GM19324 (cell line): ENCODE results near the gene SERPINE2.
A peak's percentile ranks its signal among the peaks of the same experiment; 100 is the strongest.

Source experiments
- ATAC-seq: cut with Tn5 transposase; IDR thresholded peaks from one replicate; pipeline ENCODE4 v1.9.1; 2021; ENCODE audit warnings: mild to moderate bottlenecking, moderate library complexity; ENCODE audit not compliant: unreplicated experiment, low FRiP score

The SERPINE2 gene

DNA sequence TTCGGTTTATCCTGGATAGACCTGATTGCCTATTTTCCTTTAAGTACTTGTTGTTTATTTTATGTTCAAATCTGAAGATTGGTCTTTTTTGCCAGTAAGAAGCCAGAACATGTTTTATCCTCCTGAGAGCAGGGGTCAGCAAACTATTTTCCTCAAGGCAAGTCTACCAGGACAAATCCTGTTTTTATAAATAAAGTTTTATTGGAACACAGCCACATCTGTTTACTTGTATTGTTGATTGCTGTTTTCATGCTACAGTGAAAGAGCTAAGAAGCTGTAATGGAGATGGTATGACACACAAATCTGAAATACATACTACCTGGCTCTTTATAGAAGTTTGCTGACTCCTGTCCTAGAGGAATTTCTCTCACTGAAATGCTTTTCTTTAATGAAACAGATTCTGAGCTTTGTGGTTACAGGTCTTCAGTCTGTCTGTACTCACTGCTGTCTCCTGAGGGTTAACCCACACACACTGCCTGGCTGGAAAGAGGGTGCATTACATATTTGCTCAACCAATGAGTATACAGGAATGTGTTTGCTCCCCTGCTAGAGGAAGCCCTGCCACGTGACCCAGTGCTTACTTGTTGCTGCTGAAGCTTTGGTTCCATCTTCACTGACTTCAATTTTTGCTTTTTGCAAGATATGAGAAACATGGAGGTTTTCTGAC, 59.2 kb downstream of the SERPINE2 start:
- ATAC-seq: no peak

DNA sequence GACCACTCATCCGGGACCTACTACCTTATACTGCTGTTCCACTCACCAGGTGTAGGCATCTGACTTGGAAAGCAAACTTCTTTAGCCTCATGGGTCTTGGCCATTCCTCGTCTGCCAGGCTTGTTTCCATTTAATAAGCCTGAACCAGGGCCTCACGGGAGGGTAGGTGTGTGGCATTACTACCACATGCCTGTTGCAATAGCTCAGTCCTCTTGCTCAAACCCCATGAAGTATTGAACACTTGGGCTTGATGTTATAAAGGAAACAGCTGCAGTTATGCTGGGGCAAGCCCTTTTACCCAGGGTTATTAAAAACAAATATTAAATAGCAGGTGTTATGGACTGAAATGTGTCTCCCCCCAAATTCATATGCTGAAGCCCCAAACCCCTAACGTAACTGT, 60.6 kb downstream of the SERPINE2 start:
- no peak for ATAC-seq

DNA sequence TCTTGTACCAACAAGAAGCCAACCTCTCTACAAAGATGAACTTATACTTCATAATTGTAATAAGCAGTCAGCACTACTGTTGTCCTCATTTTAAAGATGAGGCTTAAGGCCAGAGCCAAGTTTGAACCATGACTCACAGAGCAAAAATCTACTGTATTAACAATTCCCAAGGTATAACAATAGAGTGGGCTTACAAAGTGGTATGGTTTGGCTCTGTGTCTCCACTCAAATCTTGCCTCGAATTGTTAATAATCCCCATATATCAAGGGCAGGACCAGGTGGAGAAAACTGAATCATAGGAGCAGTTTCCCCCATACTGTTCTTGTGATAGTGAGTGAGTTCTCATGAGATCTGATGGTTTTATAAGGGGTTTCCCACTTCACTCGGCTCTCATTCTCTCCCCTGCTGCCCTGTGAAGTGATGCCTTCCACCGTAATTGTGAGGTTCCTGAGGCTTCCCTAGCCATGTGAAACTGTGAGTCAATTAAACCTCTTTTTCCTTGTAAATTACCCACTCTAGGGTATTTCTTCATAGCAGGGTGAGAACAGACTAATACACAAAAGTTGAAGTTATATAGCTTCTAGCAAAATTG, 62.4 kb downstream of the SERPINE2 start:
- no peak for ATAC-seq

DNA sequence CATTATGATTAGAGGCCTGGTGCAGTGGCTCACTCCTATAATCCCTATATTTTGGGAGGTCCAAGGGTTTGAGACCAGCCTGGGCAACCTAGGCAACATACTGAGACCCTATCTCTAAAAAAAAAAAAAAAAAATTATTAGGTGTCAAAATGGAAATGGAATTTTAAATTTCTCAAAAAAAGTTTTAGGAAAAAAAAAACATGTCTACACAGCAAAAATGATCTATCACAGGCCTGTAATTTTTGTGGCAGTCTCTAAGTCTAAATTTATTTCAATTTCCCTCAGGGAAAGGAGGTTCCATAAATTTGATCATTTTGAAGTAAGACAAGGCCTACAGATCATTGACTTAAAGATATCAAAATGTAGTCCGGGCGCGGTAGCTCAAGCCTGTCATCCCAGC, 65.5 kb downstream of the SERPINE2 start:
- no peak for ATAC-seq

DNA sequence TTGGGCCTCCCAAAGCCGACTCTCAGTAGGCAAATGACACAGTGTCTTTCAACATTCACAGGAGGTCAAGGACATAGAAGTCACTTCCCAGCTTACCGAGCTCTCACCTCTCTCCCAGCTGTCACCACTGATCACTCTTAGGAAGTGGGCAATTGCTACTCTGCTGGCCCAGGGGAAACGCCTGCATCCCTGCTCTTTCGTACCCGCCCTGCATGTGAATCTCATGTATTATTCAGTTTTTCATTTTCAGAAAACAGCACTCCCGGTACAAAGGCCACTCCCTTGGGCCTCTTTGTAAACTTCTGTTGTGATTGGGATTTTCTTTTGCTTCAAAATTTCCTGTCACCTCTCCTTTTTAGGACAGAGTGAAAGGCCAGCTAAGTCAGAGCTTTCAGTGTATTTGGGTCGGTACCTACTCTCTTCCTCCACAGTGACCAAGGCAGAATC, 66.4 kb downstream of the SERPINE2 start:
- ATAC-seq: no peak

DNA sequence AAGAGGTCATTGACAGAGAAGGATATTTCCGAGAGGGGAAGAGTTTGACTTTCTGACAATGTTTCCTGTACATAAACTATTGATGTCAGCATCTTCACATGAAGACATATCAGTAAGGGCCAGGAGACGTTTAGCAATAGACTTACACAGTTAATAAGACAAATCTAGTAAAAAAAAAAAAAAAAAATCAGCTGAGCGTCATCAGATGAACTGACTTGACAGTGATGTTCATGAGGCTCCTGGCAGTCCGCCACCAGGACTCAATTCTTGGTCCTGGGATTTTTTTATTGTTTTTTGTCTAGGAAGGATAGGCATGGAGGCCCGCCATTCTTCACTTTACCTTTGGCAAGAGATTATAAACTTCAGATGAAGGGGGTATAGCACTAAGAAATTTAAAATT, 67.4 kb downstream of the SERPINE2 start:
- ATAC-seq: no peak

DNA sequence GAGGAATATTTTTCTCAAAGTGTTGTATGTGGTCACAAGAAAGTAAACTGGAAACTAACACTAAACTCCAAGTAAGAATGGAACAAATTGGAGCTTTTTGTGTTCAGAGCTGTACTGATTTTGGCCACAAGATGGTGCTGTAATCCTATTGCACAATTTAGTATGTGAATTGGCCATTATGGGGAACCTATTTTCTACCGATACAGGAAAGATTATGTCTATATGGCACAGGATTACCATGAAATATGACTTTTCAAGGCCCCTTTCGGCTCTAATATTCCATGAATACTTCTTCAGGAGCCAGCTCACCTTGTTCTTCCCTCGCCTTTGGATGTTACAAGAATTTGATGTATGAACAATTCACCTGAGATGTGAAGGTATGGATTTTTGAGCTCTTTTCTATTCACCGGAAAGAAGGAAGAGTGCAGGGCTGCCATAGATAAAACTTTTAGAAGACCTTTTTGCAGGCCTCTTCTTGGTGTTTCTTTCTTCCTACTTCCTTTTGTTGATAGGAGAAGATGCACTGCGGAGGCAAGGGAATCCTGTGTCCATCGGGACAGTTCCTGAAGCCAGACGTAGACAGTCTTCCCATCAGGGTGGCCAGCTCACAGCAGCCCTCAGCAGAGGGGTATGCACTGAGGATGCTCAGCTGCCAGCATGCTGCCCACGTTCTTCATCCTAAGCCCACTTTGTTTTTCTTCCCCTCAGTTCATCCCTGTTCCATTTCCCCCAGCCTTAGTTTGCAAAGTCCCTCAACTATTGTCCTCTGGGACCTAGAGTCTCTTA, 68.5 kb downstream of the SERPINE2 start:
- ATAC-seq: no peak

DNA sequence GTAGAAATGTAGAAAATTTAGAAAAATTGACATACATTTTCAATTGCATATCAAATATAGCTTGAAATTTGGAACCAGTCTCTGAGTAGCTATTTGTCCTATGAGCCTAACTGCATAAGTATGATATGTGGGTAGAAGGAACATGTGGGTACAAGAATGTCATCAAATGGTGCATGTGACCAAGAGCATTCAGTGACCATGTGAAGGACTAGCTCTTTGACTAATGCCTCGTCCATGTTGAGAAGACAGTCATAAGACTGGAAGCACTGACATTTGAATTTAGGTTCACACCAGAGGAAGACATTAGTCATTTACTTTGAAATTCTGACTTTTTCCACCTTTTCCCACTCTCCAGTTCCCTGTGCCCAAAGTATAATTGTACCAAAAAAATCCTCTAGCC, 69.2 kb downstream of the SERPINE2 start:
- no peak for ATAC-seq

DNA sequence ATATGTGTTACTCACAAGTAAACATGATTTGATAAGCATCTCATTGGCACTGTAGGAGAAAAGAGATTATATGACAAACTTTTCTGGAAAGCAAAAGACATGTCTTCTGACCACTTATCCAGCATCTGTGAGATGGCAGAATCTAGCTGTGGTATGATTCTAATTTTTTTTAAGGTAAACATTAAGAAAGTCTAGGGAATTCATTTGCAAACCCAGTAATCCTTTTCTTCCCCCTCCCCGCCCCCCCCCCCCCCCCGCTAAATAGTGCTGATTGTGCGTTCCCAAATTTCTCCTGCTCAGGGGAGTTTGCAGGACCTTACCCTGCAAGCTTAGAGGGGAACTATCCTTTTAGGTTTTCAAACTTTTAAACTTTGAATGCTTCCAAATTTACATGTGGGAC, 69.8 kb downstream of the SERPINE2 start:
- ATAC-seq: no peak

DNA sequence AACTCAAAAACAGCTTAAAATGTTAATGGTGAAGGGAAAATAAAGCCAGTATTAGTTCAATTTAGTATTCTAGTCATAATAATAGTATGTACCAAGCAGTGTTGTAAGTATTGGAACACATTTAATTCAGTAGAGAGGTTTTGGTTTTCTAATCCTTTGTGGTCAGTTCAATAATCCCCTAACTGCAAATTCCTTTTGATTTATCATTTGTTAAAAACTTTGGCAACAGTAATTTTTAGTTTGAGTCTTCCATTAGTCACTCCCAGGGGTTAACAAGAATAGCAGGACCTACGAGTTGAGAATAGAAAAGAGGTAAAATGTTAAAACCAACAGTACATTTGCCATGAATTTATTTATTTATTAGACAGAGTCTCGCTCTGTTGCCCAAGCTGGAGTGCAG, 71.1 kb downstream of the SERPINE2 start:
- ATAC-seq: no peak

DNA sequence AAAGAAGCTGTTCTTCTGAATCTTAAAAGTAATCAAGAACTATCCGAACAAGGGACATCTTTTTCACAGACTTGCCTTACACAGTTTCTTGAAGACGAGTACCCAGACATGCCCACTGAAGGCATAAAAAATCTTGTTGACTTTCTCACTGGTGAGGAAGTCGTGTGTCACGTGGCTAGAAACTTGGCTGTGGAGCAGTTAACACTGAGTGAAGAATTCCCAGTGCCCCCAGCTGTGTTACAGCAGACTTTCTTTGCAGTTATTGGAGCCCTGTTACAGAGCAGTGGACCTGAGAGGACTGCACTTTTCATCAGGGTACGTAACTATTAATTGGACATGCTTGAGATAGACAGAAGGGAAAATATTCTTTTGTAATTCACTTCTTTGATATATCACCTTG, 79.4 kb downstream of the SERPINE2 start:
- ATAC-seq: no peak

DNA sequence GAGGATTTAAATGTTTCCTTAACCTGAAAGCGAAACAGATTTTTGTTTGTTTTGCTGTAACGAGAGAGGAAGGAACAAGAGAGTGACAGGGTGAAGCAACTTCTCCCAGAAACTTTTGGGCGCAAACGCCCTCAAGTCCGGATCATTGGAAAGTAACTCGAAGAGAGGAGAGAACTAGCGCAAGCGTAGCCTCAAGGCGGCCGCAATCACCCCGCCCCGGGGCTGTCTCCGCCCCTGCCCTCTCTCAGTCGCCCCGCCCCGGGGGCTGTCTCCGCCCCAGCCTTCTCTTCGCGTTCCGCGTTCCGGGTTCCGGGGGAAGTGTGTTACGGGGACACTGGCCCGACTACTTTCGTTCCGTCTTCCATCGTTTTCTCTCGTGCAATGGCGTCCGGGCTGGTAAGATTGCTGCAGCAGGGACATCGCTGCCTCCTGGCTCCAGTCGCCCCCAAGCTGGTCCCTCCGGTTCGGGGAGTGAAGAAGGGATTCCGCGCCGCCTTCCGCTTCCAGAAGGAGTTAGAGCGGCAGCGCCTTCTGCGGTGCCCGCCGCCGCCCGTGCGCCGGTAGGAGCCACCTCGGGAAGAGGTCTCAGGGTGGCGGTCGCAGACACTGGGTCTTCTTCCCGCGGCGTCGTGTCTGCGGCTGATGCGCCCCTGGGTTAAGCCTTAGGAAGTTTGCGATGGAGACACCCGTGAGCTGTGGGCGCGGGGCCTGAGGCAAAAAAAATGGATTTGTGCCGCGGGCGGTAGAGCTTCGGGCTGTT, 81.8 kb downstream of the SERPINE2 start, which contains the start of gene MRPL44:
MRPL44 (plus strand) TSS at position 372 of the 760 bp plus-strand sequence; CDS start at position 382, 10 bp downstream.
- peak; percentile 94 for ATAC-seq

DNA sequence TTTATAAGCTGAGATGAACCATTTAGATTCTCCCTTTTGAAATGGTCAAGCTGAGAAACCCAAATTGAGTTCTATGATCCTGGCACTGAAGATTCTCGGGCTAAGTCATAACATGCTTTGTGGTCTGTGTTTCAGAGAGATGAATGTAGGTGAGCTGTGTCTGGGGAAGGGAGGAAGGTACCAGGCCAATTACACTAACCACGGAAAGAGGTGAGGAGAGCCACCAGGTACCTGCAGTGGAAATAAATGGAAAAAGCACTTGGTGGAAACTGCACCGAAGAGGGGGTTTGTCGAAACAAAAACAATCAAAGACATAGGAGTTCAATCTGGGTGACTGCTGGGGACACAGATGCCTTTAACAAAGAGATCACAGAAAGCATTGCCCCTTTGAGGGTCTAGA, 82.8 kb downstream of the SERPINE2 start:
- no peak for ATAC-seq

DNA sequence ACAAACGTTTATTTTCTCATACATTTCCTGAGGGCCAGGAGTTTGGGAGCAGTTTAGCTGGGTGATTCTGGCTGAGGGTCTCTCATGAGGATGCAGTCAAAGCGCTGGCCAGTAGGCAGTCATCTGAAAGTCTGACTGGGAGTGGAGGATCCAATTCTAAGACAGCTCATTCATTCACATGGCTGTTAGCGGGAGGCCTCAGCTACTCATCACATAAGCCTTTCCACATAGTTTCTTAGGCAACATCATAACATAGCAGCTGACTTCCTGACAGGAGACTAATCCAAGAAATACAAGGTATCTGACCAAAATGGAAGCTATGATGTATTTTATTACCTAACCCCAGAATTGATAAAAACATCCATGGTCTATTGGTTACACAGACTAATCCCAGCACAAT, 84.7 kb downstream of the SERPINE2 start:
- ATAC-seq: no peak

DNA sequence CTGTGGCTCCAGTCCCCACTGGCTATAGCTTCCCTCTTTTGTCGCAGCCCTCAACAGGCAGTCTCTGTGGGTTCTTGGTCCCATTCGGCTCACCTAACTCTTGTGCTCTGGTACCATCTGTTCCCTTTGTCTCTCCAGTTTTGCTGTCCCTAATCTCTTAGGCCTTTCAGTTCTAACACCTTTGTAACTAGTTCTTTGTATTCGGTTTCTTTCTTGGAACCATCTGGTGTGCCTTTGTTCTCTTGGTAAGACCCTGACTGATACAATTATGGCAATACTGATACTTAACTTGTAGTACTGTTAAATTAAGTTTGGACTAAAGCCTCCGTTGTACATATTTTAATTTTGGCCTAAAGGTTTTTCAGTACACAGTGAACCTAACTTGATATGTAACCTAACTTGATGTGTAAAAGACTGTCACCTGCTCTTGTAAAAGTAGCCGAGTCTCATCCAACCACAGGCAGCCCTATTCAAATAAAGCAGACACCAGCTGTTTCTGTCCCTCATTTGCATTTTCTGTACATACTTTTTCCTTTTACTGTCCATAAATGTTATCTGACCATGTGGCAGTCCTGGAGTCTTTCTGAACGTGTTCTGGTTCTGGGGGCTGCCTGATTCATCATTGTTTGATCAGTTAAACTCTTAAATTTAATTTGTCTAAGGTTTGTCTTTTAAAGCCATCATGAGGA, 86.7 kb downstream of the SERPINE2 start:
- peak; percentile 50 for ATAC-seq

DNA sequence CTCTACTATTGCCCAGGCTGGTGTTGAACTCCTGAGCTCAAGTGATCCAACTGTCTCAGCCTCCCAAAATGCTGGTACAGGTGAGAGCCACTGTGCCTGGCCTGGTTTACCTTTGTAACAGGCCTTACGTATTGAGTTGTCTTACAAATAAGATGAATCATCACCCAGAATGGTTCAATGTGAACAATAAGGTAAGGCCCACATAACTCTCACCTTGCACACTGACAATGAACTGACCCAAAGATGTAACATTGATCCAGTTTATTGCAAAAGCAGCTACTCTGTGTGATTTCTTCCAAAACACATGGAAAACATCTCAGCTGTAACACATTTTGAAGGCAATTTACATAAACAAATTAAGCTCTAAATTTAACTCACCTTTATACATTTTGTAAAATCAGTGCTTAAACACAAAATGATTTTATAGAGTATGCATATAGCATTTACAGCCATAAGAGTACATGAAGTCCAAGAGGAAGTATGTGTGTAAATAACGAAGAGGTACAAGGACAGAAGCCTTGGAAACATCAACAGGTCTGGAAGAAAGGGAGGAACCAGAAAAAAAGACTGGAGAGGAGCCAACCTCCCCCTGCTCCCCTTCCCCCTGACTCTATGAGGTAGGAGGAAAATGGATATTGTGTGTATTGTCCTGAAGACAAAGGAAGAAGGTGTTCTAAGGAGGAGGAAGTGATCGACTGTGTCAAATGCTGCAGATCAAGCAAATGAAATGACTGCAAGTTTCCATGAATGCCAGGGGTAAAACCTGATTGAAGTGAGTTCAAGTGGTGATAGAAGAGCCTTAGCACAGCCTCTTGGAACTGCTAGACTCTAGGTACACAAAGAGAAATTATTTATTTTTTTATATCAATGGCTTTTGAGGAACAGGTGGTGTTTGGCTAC, 88.4 kb downstream of the SERPINE2 start:
- no peak for ATAC-seq

DNA sequence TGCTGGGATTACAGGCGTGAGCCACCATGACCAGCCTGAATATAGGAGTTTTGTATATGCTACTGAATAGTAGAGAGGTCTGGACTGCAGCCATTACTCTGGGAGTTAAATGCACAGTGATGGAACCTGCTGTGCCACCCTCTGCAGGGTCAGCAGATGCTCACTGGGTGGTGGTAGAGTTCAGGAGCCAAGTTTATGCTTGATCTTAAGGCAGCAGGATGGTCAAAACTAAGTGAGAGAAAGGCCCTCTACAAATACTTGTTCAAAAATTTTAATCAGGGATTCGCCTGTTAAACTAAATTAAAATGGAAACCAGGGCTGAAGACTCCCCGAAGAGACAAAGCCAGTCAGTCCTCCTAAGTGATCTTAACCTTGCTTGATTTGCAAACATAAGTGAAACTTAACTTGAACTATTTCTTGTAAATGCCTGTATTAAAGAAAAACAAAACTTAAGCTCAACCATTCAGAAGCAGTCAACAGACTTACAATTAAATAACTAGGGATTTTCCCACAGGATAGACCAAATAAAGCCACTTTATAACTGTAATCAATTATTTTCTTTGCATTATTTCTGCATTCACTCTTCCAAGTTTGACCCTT, 89.7 kb downstream of the SERPINE2 start:
- ATAC-seq: no peak

DNA sequence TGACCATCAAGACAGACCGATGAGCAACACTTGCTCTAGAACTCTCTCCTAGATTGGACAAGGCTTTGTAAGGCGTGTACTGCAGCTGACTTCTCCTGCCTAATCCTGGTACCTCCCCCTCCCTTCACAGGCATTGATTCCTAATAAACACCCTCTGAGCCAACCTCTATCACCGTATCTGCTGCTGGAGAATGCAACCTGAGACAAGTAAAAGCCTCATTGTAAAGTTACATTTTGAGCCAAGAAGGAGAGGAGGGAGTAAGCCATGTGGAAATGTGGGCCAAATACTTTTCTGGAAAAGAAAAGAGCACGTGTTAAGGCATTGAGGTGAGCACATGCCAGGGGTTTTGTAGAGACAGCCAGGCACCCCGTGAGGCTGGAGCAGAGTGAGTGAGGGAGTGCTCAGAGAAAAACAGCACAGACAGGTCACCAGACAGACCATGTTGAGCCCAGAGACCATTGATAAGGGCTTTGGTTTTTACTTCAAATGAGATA, 91.3 kb downstream of the SERPINE2 start:
- no peak for ATAC-seq

DNA sequence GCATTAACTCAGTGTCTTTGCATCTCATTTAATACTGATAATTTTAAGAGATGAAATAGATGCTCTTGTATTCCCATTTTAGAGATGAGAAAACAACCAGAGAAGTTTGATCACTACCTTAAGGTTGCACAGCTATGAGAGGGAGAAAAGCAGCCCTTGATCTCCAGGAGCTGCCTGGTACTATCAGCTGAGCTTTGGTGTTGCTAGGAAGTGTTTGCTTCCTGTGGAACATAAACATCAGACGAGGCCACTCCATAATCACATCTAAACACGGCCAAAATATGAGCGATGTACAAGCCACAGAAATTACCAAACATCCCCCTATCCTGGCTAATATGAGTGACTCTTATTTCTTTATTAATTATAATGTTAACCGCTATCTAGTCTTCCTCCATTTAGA, 93.3 kb downstream of the SERPINE2 start:
- no peak for ATAC-seq
